ENCODE results near the gene APOF.

DNA sequence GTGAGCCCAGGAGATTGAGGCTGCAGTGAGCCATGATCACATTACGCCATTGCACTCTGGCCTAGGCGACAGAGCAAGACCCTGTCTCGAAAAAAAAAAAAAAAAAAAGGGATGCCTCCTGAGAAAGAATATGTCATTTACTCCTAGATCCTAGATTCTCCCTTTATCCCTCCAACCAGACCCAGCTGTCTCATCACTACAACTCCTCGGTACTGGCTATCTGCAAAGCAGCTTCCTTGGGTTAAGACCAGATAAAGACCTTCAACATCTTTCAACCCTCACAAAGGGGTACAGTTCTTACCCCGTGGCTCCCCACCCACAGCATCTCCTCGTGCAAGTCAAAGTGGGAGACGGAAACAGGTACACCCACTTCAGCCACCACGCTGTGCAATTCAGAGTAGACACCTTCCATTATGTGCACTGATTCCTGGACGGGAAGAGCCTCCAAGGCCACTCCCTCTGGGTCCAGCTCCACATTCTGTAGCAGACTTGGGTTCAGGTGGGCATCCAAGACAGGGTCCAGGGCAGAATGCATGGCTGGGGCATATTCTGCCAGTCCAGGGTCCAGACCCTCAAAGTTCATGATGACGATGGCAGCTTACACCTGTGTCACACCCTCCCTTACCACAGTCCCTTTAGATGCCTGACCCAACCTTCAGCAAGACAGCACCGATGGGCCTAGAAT lies 30.0 kb downstream of the APOF start:
- TF ChIP-seq TRIM24 (IDR thresholded peaks at IDR 0.05) (no peak), ETS2 (tag; IDR thresholded peaks at IDR 0.05; ENCODE audit: borderline replicate concordance, poor library complexity, severe bottlenecking) (no peak), POLR2A (conservative IDR thresholded peaks at IDR 0.05) (no peak), CBFB (CRISPR knock-in tag; IDR thresholded peaks at IDR 0.05) (no peak), HCFC1 (IDR thresholded peaks at IDR 0.05; ENCODE audit: low read depth, low read length) (no peak), ZNF354B (CRISPR knock-in tag; IDR thresholded peaks at IDR 0.05) (no peak), POLR3A (IDR thresholded peaks at IDR 0.05; ENCODE audit: borderline replicate concordance, extremely low read depth, insufficient read depth, insufficient read length) (no peak), ZNF707 (CRISPR knock-in tag; conservative IDR thresholded peaks at IDR 0.05) (no peak)
- TF ChIP-seq, protein P1, sequence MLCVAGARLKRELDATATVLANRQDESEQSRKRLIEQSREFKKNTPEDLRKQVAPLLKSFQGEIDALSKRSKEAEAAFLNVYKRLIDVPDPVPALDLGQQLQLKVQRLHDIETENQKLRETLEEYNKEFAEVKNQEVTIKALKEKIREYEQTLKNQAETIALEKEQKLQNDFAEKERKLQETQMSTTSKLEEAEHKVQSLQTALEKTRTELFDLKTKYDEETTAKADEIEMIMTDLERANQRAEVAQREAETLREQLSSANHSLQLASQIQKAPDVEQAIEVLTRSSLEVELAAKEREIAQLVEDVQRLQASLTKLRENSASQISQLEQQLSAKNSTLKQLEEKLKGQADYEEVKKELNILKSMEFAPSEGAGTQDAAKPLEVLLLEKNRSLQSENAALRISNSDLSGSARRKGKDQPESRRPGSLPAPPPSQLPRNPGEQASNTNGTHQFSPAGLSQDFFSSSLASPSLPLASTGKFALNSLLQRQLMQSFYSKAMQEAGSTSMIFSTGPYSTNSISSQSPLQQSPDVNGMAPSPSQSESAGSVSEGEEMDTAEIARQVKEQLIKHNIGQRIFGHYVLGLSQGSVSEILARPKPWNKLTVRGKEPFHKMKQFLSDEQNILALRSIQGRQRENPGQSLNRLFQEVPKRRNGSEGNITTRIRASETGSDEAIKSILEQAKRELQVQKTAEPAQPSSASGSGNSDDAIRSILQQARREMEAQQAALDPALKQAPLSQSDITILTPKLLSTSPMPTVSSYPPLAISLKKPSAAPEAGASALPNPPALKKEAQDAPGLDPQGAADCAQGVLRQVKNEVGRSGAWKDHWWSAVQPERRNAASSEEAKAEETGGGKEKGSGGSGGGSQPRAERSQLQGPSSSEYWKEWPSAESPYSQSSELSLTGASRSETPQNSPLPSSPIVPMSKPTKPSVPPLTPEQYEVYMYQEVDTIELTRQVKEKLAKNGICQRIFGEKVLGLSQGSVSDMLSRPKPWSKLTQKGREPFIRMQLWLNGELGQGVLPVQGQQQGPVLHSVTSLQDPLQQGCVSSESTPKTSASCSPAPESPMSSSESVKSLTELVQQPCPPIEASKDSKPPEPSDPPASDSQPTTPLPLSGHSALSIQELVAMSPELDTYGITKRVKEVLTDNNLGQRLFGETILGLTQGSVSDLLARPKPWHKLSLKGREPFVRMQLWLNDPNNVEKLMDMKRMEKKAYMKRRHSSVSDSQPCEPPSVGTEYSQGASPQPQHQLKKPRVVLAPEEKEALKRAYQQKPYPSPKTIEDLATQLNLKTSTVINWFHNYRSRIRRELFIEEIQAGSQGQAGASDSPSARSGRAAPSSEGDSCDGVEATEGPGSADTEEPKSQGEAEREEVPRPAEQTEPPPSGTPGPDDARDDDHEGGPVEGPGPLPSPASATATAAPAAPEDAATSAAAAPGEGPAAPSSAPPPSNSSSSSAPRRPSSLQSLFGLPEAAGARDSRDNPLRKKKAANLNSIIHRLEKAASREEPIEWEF (CRISPR knock-in tag; IDR thresholded peaks at IDR 0.05) = no peak
- TF ChIP-seq, protein P2, sequence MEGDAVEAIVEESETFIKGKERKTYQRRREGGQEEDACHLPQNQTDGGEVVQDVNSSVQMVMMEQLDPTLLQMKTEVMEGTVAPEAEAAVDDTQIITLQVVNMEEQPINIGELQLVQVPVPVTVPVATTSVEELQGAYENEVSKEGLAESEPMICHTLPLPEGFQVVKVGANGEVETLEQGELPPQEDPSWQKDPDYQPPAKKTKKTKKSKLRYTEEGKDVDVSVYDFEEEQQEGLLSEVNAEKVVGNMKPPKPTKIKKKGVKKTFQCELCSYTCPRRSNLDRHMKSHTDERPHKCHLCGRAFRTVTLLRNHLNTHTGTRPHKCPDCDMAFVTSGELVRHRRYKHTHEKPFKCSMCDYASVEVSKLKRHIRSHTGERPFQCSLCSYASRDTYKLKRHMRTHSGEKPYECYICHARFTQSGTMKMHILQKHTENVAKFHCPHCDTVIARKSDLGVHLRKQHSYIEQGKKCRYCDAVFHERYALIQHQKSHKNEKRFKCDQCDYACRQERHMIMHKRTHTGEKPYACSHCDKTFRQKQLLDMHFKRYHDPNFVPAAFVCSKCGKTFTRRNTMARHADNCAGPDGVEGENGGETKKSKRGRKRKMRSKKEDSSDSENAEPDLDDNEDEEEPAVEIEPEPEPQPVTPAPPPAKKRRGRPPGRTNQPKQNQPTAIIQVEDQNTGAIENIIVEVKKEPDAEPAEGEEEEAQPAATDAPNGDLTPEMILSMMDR (IDR thresholded peaks at IDR 0.05 in 2 of 3, conservative IDR thresholded peaks at IDR 0.05 in 1 of 3; ENCODE audit: insufficient read depth in 2 of 3, low read depth in 1 of 3, low read length in 3 of 3) = no peak
- TF ChIP-seq, protein P3, sequence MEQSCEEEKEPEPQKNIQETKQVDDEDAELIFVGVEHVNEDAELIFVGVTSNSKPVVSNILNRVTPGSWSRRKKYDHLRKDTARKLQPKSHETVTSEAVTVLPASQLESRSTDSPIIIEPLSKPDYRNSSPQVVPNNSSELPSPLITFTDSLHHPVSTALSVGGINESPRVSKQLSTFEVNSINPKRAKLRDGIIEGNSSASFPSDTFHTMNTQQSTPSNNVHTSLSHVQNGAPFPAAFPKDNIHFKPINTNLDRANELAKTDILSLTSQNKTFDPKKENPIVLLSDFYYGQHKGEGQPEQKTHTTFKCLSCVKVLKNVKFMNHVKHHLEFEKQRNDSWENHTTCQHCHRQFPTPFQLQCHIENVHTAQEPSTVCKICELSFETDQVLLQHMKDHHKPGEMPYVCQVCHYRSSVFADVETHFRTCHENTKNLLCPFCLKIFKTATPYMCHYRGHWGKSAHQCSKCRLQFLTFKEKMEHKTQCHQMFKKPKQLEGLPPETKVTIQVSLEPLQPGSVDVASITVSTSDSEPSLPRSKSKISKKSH (CRISPR knock-in tag; IDR thresholded peaks at IDR 0.05) = no peak

Measured in K562 (cell line).